CD14-positive monocyte (primary cell): ENCODE data around the gene PDE4B. TPM values are rescaled to one million over a fixed set of nuclear protein-coding genes. Genes with fewer than 3 reads are reported as not detected.
A peak's percentile ranks its signal among the peaks of the same experiment; 100 is the strongest.

ENCODE experiments used
- DNase-seq, 3 donors: peaks; one replicate each; pipeline ENCODE4 v3.0.0-alpha.2; 2011 to 2022
- H2AFZ ChIP-seq: 2 replicates; pipeline ENCODE4 v1.6.0; 2012; ENCODE audit warnings: mild to moderate bottlenecking, low read depth, low read length, inconsistent platforms; ENCODE audit not compliant: insufficient read depth, poor library complexity, severe bottlenecking
- H3K27ac ChIP-seq, 2 donors: 1 replicate in 1 of 2; 2 replicates in 1 of 2; pipeline ENCODE4 v1.5.1; 2012 to 2013; ENCODE audit warnings: low read length in 2 of 2, control low read depth in 1 of 2, inconsistent platforms in 1 of 2, low read depth in 1 of 2, mild to moderate bottlenecking in 1 of 2
- H3K27me3 ChIP-seq, 2 donors: one replicate each; pipeline versions ENCODE4 v1.6.0 to v1.6.1; 2011 to 2013; ENCODE audit warnings: low read length in 2 of 2; ENCODE audit not compliant: control insufficient read depth in 2 of 2, insufficient read depth in 2 of 2
- H3K36me3 ChIP-seq, 2 donors: replicated peaks in 1 of 2; 1 replicate in 1 of 2; 2 replicates in 1 of 2; pipeline versions ENCODE4 v1.5.1 to v1.6.1; 2012 to 2013; ENCODE audit warnings: low read length in 2 of 2, control low read depth in 1 of 2, inconsistent platforms in 1 of 2, mild to moderate bottlenecking in 1 of 2; ENCODE audit not compliant: insufficient read depth in 2 of 2, control insufficient read depth in 1 of 2
- H3K4me1 ChIP-seq, 2 donors: 1 replicate in 1 of 2; 2 replicates in 1 of 2; pipeline versions ENCODE4 v1.5.1 to v1.6.1; 2012 to 2013; ENCODE audit warnings: low read length in 2 of 2, control low read depth in 1 of 2, inconsistent platforms in 1 of 2, mild to moderate bottlenecking in 1 of 2, moderate library complexity in 1 of 2; ENCODE audit not compliant: insufficient read depth in 2 of 2, control insufficient read depth in 1 of 2
- H3K4me2 ChIP-seq: replicated peaks from 2 replicates; pipeline ENCODE3; 2012; ENCODE audit warnings: low read length, moderate library complexity, mild to moderate bottlenecking; ENCODE audit not compliant: poor library complexity, severe bottlenecking; ENCODE audit errors: extremely low read depth
- H3K4me3 ChIP-seq, 3 experiments: fragments of 200-600 bp in 1 of 3; sonication (generic) in 1 of 3; replicated peaks in 1 of 3; 1 replicate in 2 of 3; 2 replicates in 1 of 3; pipeline ENCODE4 v1.5.1; 2011 to 2013; ENCODE audit warnings: low read length in 3 of 3, mild to moderate bottlenecking in 3 of 3, control low read depth in 2 of 3, low read depth in 2 of 3, inconsistent platforms in 1 of 3, moderate library complexity in 1 of 3
- H3K79me2 ChIP-seq: 2 replicates; pipeline ENCODE4 v1.6.0; 2012; ENCODE audit warnings: mild to moderate bottlenecking, control low read depth, inconsistent platforms, low read length, moderate library complexity; ENCODE audit not compliant: insufficient read depth
- H3K9ac ChIP-seq: 2 replicates; pipeline ENCODE4 v1.6.0; 2017; ENCODE audit warnings: low read length, mild to moderate bottlenecking; ENCODE audit not compliant: insufficient read depth, poor library complexity, severe bottlenecking
- H3K9me3 ChIP-seq, 2 donors: replicated peaks in 1 of 2; 1 replicate in 1 of 2; 2 replicates in 1 of 2; pipeline versions ENCODE4 v1.5.1 to v1.6.1; 2012 to 2013; ENCODE audit warnings: low read length in 2 of 2, control low read depth in 1 of 2; ENCODE audit not compliant: control insufficient read depth in 1 of 2, insufficient read depth in 1 of 2
- H4K20me1 ChIP-seq: 2 replicates; pipeline ENCODE4 v1.6.0; 2012; ENCODE audit warnings: mild to moderate bottlenecking, low read length, control low read depth, moderate library complexity; ENCODE audit not compliant: insufficient read depth
- H3K27ac Mint-ChIP-seq, 7 donors: one replicate each; pipeline ENCODE4 v1.8.0; 2020; ENCODE audit warnings: mild to moderate bottlenecking in 7 of 7, mixed read lengths in 7 of 7, moderate library complexity in 6 of 7, inconsistent platforms in 2 of 7
- H3K27me3 Mint-ChIP-seq, 3 donors: one replicate each; pipeline ENCODE4 v1.8.0; 2021 to 2022; ENCODE audit warnings: low read depth in 3 of 3, mild to moderate bottlenecking in 3 of 3, mixed read lengths in 3 of 3, moderate library complexity in 3 of 3, inconsistent platforms in 1 of 3
- H3K36me3 Mint-ChIP-seq, 2 donors: one replicate each; pipeline ENCODE4 v1.8.0; 2020; ENCODE audit warnings: mixed read lengths in 2 of 2, inconsistent platforms in 1 of 2, mild to moderate bottlenecking in 1 of 2
- H3K4me1 Mint-ChIP-seq: one replicate; pipeline ENCODE4 v1.8.0; 2020; ENCODE audit warnings: mild to moderate bottlenecking, mixed read lengths
- H3K4me3 Mint-ChIP-seq, 2 donors: one replicate each; pipeline ENCODE4 v1.8.0; 2020; ENCODE audit warnings: mild to moderate bottlenecking in 2 of 2, mixed read lengths in 2 of 2, moderate library complexity in 1 of 2
- H3K9me3 Mint-ChIP-seq, 7 donors: one replicate each; pipeline ENCODE4 v1.8.0; 2020 to 2022; ENCODE audit warnings: mixed read lengths in 7 of 7, mild to moderate bottlenecking in 6 of 7, moderate library complexity in 6 of 7, inconsistent platforms in 2 of 7
- CTCF ChIP-seq: fragments of 200-600 bp; IDR thresholded peaks from one replicate; pipeline ENCODE4 v1.8.0; 2022; ENCODE audit warnings: antibody characterized with exemption, mild to moderate bottlenecking
- WGBS: methylation state at CpG from one replicate; pipeline ENCODE4 v1.1.5; 2013; ENCODE audit warnings: missing lambda C conversion rate; ENCODE audit not compliant: insufficient coverage; 5-methylcytosine and 5-hydroxymethylcytosine counted together
- intact Hi-C, 2 donors: fragments of 100-400 bp; cut with micrococcal nuclease; formaldehyde crosslinking; loops; one replicate each; pipeline versions ENCODE4 v1.15.0 to v1.15.1; 2023
- polyA plus RNA-seq, 3 donors: library from polyadenylated mRNA; depleted of rRNA in 1 of 3; unstranded in 2 of 3; stranded (reverse) in 1 of 3; fragments of 300-500 nt in 2 of 3; fragments of >200 nt in 1 of 3; fragmentation: Illumina TruSeq in 2 of 3; gene quantifications; 1 replicate in 2 of 3; 2 replicates in 1 of 3; pipeline ENCODE4 v1.2.3, GENCODE V29; 2012 to 2021

The PDE4B gene
- polyA plus RNA-seq, 3 donors: 17.2 to 52.8 (median 25.2) TPM

GRCh38 chr1:66380452-66381212 lies 587.9 kb downstream of the PDE4B start:
- intact Hi-C loops: no loop called here
- DNase-seq: peak; percentile 83 to 93 (median 90)
- H3K9ac ChIP-seq: no peak overlapping the region

More at GRCh38 chr1:66380452-66381212, 587.9 kb downstream of the PDE4B start:
- H2AFZ ChIP-seq: no peak overlapping the region
- Mint-ChIP-seq H3K27me3 (peaks cover 0 to 2% (median 0%) of the 10 kb centered on the region in 3 donors), H3K27ac (peak overlapping the region; percentile 78 to 97 (median 91)), H3K9me3 (peaks cover 0 to 4% (median 0%) of the 10 kb centered on the region in 7 donors), H3K4me3 (peak overlapping the region in 1 of 2 donors; percentile 3), H3K4me1 (peaks cover 72% of the 10 kb centered on the region), H3K36me3 (peaks cover 0 to 4% of the 10 kb centered on the region in 2 donors)
- TF ChIP-seq CTCF: no peak
- H3K4me1 ChIP-seq: peaks cover 60 to 78% of the 10 kb centered on the region in 2 donors
- H3K9me3 ChIP-seq: peaks cover 0 to under 1% of the 10 kb centered on the region in 2 donors
- no peaks in the 10 kb centered on the region for H3K79me2 ChIP-seq
- no peaks in the 10 kb centered on the region for H3K36me3 ChIP-seq
- peak overlapping the region; percentile 31 to 79 for H3K27ac ChIP-seq
- WGBS: 90% methylated on average over 1 of the region's 3 CpGs
- peak overlapping the region; percentile 43 for H3K4me2 ChIP-seq
- H4K20me1 ChIP-seq: no peaks in the 10 kb centered on the region
- no peaks in the 10 kb centered on the region for H3K27me3 ChIP-seq
- H3K4me3 ChIP-seq: peak overlapping the region in 1 of 3 experiments; percentile 15
